Mucosa of rectum (tissue), 2 donors: Measurements from ENCODE around the gene EBF3.

ENCODE experiments used
- H3K27ac ChIP-seq, 2 donors: one replicate each; pipeline ENCODE4 v1.7.0; 2013; ENCODE audit warnings: inconsistent platforms in 2 of 2, low read depth in 2 of 2, low read length in 2 of 2
- H3K27me3 ChIP-seq, 2 donors: one replicate each; pipeline ENCODE4 v1.7.0; 2013; ENCODE audit warnings: low read length in 2 of 2; ENCODE audit not compliant: control insufficient read depth in 2 of 2, insufficient read depth in 2 of 2
- H3K36me3 ChIP-seq, 2 donors: one replicate each; pipeline ENCODE4 v1.7.0; 2013; ENCODE audit warnings: low read length in 2 of 2; ENCODE audit not compliant: control insufficient read depth in 2 of 2, insufficient read depth in 2 of 2
- H3K4me1 ChIP-seq, 2 donors: one replicate each; pipeline ENCODE4 v1.7.0; 2013; ENCODE audit warnings: low read length in 2 of 2, mild to moderate bottlenecking in 1 of 2; ENCODE audit not compliant: control insufficient read depth in 2 of 2, insufficient read depth in 2 of 2
- H3K4me3 ChIP-seq, 2 donors: one replicate each; pipeline ENCODE4 v1.7.0; 2013; ENCODE audit warnings: low read length in 2 of 2
- H3K9ac ChIP-seq, 2 donors: one replicate each; pipeline ENCODE4 v1.7.0; 2013; ENCODE audit warnings: low read length in 2 of 2, low read depth in 1 of 2, mild to moderate bottlenecking in 1 of 2
- H3K9me3 ChIP-seq, 2 donors: one replicate each; pipeline ENCODE4 v1.7.0; 2013; ENCODE audit warnings: low read length in 2 of 2; ENCODE audit not compliant: control insufficient read depth in 2 of 2
- donor health status: healthy.
- donor health status: Normal muscosa, but diverticular disease.

The EBF3 gene

GRCh38 chr10:129851941-129852640 lies 112.0 kb downstream of the EBF3 start:
- Histone ChIP-seq H3K9ac (no peak overlapping the region), H3K27me3 (peaks cover 4 to 13% of the 10 kb centered on the region in 2 donors), H3K4me3 (no peak overlapping the region), H3K4me1 (peaks cover 3 to 6% of the 10 kb centered on the region in 2 donors), H3K27ac (no peak overlapping the region), H3K36me3 (no peaks in the 10 kb centered on the region), H3K9me3 (no peaks in the 10 kb centered on the region)

- Histone ChIP-seq H3K27me3 (peaks cover 4 to 11% of the 10 kb centered on the region in 2 donors), H3K27ac (no peak overlapping the region), H3K9me3 (no peaks in the 10 kb centered on the region), H3K9ac (no peak overlapping the region), H3K36me3 (no peaks in the 10 kb centered on the region), H3K4me3 (no peak overlapping the region), H3K4me1 (peaks cover 3 to 6% of the 10 kb centered on the region in 2 donors)
Observed at GRCh38 chr10:129850790-129851189, 113.3 kb downstream of the EBF3 start.

GRCh38 chr10:129850316-129850715 lies 113.8 kb downstream of the EBF3 start:
- Histone ChIP-seq H3K36me3 (no peaks in the 10 kb centered on the region), H3K27me3 (peaks cover 4 to 10% of the 10 kb centered on the region in 2 donors), H3K9ac (no peak overlapping the region)

GRCh38 chr10:129849853-129850252 lies 114.2 kb downstream of the EBF3 start:
- peaks cover 3 to 6% of the 10 kb centered on the region in 2 donors for H3K4me1 ChIP-seq
- H3K36me3 ChIP-seq = no peaks in the 10 kb centered on the region
- peaks cover 4 to 7% of the 10 kb centered on the region in 2 donors for H3K27me3 ChIP-seq
- H3K9ac ChIP-seq = no peak overlapping the region
- H3K9me3 ChIP-seq = no peaks in the 10 kb centered on the region
- H3K27ac ChIP-seq = no peak overlapping the region
- H3K4me3 ChIP-seq = no peak overlapping the region

More at GRCh38 chr10:129850316-129850715, 113.8 kb downstream of the EBF3 start:
- no peak overlapping the region for H3K4me3 ChIP-seq
- H3K4me1 ChIP-seq = peaks cover 3 to 6% of the 10 kb centered on the region in 2 donors
- no peak overlapping the region for H3K27ac ChIP-seq
- H3K9me3 ChIP-seq = no peaks in the 10 kb centered on the region

- Histone ChIP-seq H3K9me3 (no peaks in the 10 kb centered on the region), H3K4me1 (peaks cover 3 to 6% of the 10 kb centered on the region in 2 donors), H3K4me3 (no peak overlapping the region), H3K9ac (no peak overlapping the region), H3K27ac (no peak overlapping the region), H3K27me3 (peaks cover 4 to 7% of the 10 kb centered on the region in 2 donors), H3K36me3 (no peaks in the 10 kb centered on the region)
Observed at GRCh38 chr10:129849452-129849750, 114.7 kb downstream of the EBF3 start.

- Histone ChIP-seq H3K27ac (no peak overlapping the region), H3K4me3 (no peak overlapping the region), H3K27me3 (peaks cover 4 to 7% of the 10 kb centered on the region in 2 donors), H3K9ac (no peak overlapping the region), H3K4me1 (peaks cover 3 to 6% of the 10 kb centered on the region in 2 donors), H3K36me3 (no peaks in the 10 kb centered on the region), H3K9me3 (no peaks in the 10 kb centered on the region)
Observed at GRCh38 chr10:129848696-129849451, 115.2 kb downstream of the EBF3 start.

- peaks cover 4 to 6% of the 10 kb centered on the region in 2 donors for H3K27me3 ChIP-seq
- H3K4me1 ChIP-seq = peaks cover 0 to 3% of the 10 kb centered on the region in 2 donors
- H3K9ac ChIP-seq = no peak overlapping the region
- no peaks in the 10 kb centered on the region for H3K36me3 ChIP-seq
- no peak overlapping the region for H3K27ac ChIP-seq
- H3K9me3 ChIP-seq = no peaks in the 10 kb centered on the region
- no peak overlapping the region for H3K4me3 ChIP-seq
Observed at GRCh38 chr10:129847741-129848483, 116.2 kb downstream of the EBF3 start.

- H3K27me3 ChIP-seq = peaks cover 1 to 2% of the 10 kb centered on the region in 2 donors
- no peak overlapping the region for H3K9ac ChIP-seq
- H3K9me3 ChIP-seq = no peaks in the 10 kb centered on the region
- H3K4me1 ChIP-seq = no peaks in the 10 kb centered on the region
- no peak overlapping the region for H3K27ac ChIP-seq
- no peaks in the 10 kb centered on the region for H3K36me3 ChIP-seq
- no peak overlapping the region for H3K4me3 ChIP-seq
Observed at GRCh38 chr10:129846991-129847391, 117.1 kb downstream of the EBF3 start.

- Histone ChIP-seq H3K4me3 (no peak overlapping the region), H3K9ac (no peak overlapping the region), H3K9me3 (no peaks in the 10 kb centered on the region), H3K27ac (no peak overlapping the region), H3K36me3 (no peaks in the 10 kb centered on the region), H3K27me3 (no peaks in the 10 kb centered on the region), H3K4me1 (no peaks in the 10 kb centered on the region)
Observed at GRCh38 chr10:129845111-129845753, 118.8 kb downstream of the EBF3 start.
